Endometrial microvascular endothelial cells (primary cell): Measurements from ENCODE around the gene TMEM221. TPM values are rescaled to one million over a fixed set of nuclear protein-coding genes. Genes with fewer than 3 reads are reported as not detected.

Experiments used
- in situ Hi-C: cut with HindIII; loops from 2 replicates; pipeline ENCODE4 v1.10.0; 2017; ENCODE audit warnings: low sequenced_read_pairs, low pct_unique_long_range_greater_than_20kb; ENCODE audit errors: inconsistent ontology term
- total RNA-seq: library from RNA; depleted of rRNA; stranded (reverse); fragments of >200 nt; gene quantifications from one replicate; pipeline ENCODE4 v1.2.3, GENCODE V29; 2015; ENCODE audit errors: inconsistent ontology term

The TMEM221 gene
- total RNA-seq, 1 donor from 2014 or later: not detected

DNA sequence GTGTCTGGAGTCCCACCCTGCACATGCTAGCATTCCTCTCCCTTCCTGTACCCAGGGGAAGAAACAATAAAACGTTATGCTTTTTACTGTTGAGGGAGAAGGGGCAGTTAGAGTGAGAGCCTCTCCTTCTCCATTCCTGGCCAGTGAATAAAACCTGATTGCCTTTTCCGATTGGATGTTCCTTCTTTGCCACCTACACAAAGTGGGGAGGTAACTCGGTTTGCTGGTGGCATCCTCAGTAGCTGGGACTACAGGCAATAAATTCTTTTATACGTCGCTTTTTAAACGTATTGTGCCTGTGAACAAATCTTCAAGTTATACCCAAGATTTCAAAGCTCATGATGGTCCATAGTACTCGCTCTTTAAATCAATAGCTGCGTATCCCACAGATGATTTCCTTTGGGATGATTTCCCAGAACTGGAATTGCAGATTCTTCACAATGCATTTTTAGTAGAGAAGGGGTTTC lies 29.3 kb downstream of the TMEM221 start:
- in situ Hi-C loops: no loop called here

DNA sequence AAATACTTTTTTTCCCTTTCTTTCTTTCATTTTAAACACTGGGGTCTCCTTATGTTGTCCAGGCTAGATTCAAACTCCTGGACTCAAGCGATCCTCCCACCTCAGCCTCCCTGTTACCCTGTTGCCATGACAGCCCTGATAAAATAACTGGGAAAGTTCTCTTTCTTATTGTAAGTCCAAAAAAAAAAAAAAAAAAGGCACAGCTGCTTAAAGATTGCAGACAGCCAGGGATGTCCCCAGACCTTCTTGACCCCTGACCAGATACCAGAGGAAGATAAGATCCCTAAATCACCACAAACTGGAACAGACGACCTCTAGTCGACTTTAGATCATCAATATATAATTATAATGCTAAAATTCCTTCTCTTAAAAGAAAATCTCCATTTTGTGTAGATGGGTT lies 29.8 kb downstream of the TMEM221 start:
- in situ Hi-C loops: no loop called here

DNA sequence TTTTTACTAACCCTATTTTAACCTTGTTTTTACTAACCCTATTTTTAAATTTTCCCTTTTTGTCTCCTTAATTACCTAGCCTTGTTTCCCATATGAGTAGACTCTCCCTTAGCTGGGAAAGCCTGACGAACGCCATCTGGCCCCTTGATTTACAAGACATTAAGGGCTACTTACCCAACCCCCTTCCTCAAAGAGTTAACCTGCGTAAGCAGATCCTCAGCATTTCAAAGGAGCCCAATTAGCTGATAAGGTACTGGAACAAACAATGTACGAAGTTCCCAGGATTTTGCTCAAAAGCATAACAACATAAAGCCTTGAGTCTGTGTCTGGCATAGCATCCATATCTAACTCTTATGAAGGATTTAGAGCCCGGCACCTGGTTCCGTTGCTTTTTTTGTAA lies 33.3 kb downstream of the TMEM221 start:
- in situ Hi-C loops: no loop called here

DNA sequence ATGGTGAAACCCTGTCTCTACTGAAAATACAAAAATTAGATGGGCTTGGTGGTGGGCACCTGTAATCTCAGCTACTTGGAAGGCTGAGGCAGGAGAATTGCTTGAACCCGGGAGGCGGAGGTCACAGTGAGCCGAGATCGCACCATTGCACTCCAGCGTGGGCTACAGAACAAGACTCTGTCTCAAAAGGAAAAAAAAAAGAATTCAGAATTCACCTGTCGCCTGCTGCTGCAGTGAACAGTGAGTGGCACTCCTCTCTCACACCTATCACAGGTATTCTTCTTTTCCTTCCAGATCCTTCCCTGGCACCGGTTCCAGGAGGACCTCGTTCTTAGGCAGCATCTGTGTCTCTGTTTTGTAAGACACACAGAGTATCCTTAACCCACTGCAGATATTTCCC lies 34.4 kb downstream of the TMEM221 start:
- in situ Hi-C loops: no loop called here

DNA sequence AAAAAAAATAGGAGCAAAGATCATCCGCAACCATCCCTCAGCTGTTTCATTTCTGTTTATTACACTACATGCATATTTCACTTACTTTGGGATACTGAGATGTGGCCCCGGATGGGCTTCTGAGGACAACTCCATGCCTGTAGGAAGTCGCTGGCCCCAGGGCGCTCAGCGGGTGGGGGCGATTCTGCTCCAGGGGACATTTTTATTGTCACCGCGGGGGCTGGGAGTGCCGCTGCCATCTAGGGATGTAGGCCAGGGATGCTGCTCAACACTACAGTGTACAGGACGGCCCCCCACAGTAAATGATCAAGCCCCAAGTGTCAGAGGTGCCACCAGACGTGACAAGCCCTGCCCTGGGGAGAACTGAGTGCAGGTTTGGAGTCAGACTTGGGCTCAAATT lies 36.7 kb downstream of the TMEM221 start:
- in situ Hi-C loops: no loop called here

DNA sequence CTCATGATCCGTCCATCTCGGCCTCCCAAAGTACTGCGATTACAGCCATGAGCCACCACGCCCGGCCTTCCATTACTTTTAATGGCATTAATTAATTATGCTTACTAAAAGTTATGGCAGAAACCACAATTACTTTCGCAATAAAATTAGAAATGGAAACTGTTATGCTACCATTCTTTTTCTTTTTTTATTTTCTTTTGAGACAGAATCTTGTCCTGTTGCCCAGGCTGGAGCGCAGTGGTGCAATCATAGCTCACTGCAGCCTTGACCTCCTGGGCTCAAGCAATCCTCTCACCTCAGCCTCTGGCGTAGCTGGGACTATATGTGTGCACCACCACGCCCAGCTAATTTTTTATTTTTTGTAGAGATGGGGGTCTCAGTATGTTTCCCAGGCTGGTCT lies 38.5 kb downstream of the TMEM221 start:
- in situ Hi-C loops: no loop called here

DNA sequence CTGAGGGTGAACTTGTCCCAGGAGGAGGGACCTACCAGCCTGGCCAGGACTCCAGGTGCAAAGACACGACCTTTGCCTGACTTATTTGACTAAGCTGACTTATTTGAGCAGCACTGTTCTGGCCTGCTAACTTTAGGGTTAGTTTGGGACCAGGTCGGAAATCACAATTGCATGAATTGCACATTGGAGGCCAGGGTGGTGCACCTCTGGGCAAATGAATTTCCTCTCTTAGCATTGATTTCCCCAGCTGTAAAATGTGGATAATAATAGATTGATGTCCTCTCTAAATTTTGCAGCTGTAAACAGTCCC lies 41.6 kb downstream of the TMEM221 start:
- in situ Hi-C loops: no loop called here

DNA sequence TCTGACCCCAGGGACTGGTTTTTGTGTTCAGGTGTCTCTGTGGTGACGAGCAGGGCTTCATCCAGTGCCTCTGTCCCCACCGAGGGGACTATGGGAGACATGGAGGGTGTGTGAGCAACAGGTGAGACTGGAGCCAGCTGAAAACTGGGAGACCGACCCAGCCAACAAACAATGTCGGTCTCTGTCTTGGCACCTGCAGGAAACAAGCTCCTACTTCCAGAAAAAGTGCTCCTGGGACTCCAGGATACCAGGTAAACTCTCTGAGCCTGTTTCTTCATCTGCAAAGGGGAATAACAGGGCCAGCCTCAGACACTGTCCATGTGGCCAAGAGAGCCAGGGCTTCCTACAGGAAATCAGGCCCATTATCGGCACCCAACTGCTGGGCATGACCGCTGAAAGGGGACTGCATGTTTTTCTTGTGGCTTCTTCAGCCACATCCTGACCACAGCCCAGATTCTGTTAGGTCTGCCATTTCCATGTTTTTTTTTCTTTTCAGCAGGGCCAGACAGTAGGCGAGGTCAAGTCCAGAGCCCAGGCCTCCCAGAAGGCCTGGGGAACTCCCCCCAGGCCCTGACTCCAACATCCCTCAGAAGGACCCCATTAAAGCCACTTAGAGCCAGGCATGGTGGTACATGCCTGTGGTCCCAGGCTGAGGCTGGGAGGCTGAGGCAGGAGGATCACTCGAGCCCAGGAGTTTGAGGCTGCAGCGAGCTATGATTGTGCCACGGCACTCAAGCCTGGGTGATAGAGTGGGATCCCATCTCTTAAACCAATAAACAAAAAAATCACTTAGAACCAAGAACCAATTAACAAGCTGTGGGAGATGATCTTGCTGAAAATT lies 42.2 kb downstream of the TMEM221 start:
- in situ Hi-C loops: no loop called here

DNA sequence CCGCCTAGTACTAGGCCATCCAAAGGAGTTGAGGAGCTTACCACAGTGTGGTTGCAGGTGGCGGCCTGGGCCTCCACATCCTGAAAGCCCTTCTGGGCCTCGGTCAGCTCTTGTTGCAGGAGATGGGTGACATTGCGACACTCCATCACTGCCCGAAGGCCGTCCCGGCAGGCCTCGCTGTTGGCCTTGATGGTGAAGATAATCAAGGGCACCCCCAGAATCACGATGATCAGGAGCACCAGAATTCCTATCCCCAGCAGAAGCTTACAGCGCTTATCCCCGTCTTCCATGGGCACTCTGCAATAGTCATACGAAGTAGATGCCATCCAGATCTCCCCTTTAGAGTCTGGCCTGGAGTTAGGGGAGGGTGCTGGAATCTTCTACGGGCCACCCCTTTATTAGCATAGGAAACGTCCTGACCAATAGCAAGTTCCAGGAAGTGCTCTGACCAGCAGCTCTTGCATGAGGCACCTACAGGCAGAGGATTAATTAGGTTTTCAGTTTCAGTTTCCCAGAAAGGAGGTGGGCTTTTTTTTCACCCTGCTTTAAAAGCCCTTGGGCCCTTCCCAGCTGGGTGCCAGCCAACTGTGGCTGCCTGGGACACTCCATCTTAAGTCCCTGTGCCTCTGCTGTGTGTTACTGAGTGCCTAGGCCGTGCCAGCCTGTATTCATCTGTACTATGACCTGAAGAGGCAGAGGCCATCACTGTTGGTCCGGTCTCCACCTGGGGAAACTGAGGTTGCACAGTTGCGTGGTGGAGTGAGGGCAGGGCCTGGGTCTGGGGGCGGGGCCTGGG lies 43.0 kb downstream of the TMEM221 start, which contains the start of gene BST2:
TSS of gene BST2 (minus strand) at position 381 of the 796 bp plus-strand sequence. CDS start at position 326, 55 bp downstream.
- in situ Hi-C loops: no loop called here

DNA sequence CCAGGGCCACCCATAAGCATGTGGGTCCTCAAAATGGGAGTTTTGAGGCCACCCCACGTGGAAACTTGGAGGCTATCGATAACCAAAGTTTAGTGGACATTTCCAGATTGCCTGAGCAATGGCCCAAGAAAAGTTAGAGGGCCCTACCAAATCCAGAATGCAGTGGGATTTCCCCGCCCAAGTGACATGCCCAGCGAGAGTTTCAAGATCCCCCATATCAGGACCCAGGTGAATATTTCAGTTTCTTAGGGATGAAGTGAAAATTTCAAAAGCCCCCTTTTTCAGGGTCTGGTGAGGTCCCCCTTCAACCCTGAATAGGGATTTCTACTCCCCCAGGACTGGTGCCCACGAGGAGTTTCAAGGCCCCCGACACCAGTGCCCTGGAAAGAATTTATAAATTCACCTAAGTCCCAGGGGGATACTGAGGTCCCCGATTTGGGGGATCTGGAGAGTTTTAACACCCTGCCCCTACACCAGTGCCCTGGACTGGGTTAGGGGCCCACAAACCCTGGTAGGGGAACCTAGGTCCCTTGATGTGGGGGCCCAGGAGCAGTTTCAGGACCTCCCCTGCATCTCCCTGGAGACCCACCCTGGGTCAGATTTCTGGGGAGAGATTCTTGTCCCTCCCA lies 43.7 kb downstream of the TMEM221 start:
- in situ Hi-C loops: no loop called here

DNA sequence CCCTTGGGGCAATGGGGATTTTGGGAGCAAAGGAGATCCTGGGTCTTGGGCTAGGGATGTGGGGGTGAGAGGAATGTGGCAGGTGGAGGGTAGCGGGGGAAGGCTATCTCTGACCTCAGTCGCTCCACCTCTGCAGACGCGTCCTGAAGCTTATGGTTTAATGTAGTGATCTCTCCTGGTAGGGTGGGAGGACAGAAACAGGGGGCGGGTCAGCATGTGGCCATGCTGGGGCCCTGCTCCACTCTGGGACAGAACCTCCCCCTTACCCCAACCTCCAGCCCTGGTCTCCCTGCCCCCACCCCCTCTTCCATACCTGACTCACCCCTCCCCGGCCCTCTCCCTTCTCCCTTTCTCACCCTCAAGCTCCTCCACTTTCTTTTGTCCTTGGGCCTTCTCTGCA lies 44.5 kb downstream of the TMEM221 start:
- in situ Hi-C loops: no loop called here

DNA sequence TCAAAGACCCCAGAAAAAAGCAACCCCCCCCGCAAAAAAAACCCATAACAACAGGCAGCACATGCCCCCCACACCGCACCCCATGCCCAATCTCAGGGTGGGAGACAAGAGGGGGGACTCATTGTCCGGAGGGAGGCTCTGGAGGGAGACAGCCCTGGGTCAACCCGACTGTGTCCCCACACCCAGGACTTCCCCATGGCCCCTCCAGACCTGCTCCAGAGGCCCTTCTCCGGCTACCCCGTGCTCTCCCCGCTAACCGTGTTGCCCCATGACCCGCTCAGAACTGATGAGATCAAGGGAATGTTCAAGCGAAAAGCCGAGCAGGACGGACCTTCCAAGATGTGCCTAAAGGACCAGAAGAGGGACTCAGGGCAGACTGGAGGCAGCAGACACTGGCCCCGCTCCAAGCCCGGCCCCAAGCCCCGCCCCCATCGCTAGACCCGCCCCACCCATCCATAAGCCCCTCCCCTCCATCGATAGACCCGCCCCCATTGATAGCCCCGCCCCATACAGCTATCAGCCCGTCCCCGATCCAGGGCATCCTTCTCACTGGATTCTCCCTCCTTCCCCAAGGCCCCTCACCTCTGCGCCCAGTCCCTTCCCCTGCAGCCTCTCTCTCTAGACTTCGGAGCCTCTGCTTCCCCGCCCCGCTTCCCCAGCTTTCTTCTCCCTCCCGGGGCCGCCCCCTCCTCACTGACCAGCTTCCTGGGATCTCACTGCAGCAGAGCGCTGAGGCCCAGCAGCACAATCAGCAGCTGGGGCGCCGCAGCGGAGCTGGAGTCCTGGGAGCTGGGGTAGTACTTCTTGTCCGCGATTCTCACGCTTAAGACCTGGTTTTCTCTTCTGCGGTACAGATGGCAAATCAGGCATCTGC lies 45.2 kb downstream of the TMEM221 start:
- in situ Hi-C loops: no loop called here

DNA sequence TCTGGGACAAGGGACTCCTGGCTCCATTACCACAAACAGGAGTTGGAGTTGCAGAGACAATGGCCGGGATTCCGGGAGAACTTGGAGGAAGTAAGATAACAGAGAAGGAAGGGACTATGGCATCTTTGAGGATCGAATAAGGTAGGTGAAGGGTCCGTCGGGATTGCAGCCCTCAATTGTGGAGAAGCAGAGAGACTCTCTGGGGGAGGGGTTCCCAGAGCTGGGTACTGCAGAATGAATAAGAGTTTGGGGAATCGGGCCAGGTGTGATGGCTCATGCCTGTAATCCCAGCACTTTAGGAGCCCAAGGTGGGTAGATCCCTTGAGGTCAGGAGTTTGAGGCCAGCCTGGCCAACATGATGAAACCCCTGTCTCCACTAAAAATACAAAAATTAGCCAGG lies 46.8 kb downstream of the TMEM221 start:
- in situ Hi-C loops: no loop called here

DNA sequence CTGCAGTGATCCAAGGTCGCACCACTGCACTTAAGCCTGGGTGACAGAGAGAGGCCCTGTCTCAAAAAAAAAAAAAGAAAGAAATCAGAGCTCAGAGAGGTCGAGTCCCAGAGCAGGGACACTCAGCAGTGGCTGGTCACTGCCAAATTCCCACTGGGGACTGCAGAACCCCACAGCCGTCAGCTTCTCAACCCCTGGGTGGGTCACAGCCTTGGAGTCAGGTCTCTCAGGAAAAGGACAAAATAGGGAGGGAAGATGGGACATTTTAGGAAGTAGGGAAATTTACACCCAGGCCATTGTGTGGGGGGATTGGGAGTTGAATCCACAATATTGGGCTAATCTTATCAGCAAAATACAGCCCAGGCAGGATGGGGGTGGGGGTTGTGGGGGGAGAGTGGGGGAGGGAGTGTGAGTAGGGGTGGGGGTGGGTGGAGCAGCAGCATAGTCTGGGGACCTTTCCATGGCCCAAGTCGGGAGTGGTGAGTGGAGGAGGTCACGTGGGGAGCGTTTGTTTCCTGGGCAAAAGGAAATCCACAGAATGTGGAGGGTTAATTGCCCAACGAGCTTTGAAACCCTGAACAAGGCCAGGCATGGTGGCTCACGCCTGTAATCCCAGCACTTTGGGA lies 49.5 kb downstream of the TMEM221 start:
- in situ Hi-C loops: no loop called here

DNA sequence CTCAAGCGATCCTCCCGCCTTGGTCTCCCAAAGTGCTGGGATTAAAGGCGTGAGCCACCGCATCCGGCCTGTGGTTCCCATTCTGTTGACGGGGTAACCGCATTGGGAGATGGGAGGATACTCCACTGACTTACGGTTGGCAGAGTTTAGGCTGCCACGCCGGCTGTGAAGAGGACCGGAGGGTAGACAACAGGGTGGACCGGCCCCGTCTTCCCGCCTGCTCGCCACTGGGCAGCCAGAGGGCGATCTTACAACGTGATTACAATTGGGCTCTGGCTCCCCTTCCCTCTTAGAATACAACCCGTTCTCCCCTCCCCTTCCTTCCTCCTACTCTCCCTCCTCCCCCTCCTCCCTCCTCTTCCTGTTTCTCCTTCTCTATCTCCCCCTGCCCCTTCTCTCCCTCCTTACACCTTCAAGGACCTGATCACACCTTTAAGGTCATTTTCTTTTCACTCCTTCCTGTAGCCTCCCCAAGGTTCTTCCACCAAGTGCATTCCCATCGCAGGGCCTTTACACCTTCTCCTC lies 53.5 kb downstream of the TMEM221 start:
- in situ Hi-C loops: no loop called here

DNA sequence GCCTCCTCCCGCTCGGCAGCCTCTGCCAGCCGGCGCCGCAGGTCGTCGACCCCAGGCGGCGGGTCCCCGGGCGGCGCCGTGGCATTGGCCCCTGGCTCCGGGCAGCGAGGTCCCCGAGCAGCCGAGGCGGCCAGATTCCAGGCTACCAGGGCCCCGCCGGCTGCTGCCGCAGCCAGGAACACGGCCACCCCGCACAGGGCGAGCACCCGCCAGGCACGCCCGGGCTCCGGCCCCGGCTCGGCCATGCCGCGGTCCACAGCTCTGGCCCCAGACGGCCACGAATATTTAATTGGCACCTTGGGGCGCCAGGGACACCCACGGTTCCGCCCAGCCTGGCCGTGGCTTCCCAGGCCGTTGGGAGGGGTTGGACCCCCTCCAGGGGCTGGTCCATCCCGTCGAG lies 54.6 kb downstream of the TMEM221 start, which contains the start of gene CCDC194:
TSS of gene CCDC194 (minus strand) at position 283 of the 400 bp plus-strand sequence. CDS start at position 245, 38 bp downstream.
- in situ Hi-C loops: no loop called here

DNA sequence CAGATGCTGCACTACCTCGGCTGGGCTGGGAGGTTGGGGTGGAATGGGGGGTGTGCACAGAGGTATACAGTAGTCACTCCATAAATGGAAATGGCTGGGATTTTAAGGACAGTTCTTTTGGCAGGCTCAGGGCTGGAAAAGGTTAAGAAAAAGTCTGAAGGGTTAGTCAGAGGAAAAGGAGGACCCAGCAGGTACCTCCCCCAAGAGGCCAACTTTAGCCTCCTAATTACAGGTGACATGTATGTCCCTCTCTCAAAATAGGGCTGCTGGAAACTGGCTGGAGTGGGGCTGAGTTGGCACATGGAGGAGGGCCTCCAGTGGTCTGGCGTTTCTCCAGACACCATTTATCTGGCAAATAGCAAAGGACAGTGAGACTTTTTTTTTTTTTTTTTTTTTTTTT lies 55.5 kb downstream of the TMEM221 start:
- in situ Hi-C loops: no loop called here
